Measurements from ENCODE around the gene IFI27. TPM values are rescaled to one million over a fixed set of nuclear protein-coding genes. Genes with fewer than 3 reads are reported as not detected.
A peak's percentile ranks its signal among the peaks of the same experiment; 100 is the strongest.

IFI27 gene
- total and polyA plus RNA-seq, 10 of the 15 experiments (the other 5 are each of a cell fraction or from before 2014, with no cell fraction given) = 1.1 to 45.5 (median 3.3) TPM

DNA sequence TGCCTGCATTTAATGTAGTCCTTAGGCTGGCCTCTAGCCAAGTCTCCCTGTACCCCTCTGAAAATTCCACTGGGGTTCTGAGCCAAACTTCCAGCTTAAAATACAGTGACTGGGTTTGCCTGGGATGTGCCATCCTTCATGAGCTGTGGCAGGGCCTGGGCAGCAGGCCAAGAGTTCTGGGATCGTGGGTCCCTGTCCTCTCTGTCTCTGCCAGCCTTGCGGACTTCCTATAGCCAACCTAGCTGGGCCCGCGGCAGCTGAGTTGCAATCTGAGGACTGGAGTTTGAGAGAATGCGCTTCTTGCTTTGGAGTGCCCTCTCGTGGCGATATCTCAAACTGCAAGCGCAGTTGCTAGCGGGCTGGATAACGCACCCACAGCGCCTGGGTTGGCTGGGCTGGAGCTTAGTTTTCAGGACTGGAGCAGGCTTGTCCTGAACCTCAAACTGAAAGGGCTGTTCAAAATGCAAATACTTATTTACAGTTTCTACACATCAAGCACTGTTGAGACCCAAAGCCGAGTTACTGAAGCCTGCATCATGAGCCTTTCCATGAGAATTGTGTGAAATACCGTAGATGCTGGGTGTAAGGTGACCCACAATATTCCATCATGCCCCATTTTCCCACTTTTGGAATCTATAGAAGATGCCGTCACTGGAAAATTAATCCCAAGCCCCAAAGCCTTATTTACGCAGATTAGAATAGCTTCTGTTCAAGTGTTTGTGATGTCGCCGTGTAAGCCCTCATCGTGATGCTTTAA, 26.2 kb downstream of the IFI27 start:
- ChIA-PET RAD21 (ENCODE audit: unreplicated experiment) (interaction anchor here (0.8 to 3.3 kb wide), 20 partner anchors 9 to 482 kb away, joined by 3 to 82 read pairs (median 6); partner anchors contain the start of gene PPP4R4), POLR2A (no interaction called here), CTCF (interaction anchor here (0.7 to 8.9 kb wide), 58 partner anchors 9 to 485 kb away, joined by 3 to 221 read pairs (median 5); partner anchors contain the start of genes DDX24 and IFI27L1), SMC1A (ENCODE audit: uncharacterized antibody, unreplicated experiment) (interaction anchor here (0.6 to 4.7 kb wide), 25 partner anchors 9 to 483 kb away, joined by 3 to 73 read pairs (median 5); no protein-coding TSS in a partner anchor)
- FAIRE-seq (peak; percentile 98), ATAC-seq (peak; percentile 96), DNase-seq (ENCODE audit: low read depth, low spot score) (no peak)
- H3K4me1 ChIP-seq (ENCODE audit: control insufficient read depth, insufficient read depth, low read length) = no peaks in the 10 kb centered on the region
- H4K20me1 ChIP-seq (ENCODE audit: control insufficient read depth, insufficient read depth) = no peaks in the 10 kb centered on the region
- WGBS (ENCODE audit: insufficient coverage, insufficient replicate concordance, low lambda C conversion rate, missing lambda C conversion rate) = 29% methylated on average over 18 of the region's 18 CpGs
- no peaks in the 10 kb centered on the region for H3K36me3 ChIP-seq (ENCODE audit: control insufficient read depth in 2 of 2, insufficient read depth in 2 of 2, low read length in 1 of 2)
- H3K9ac ChIP-seq (ENCODE audit: control insufficient read depth, insufficient read depth, low read length) = no peak overlapping the region
- H3K27ac ChIP-seq (ENCODE audit: control insufficient read depth, insufficient read depth) = no peak overlapping the region
- intact Hi-C loops (cut with micrococcal nuclease; ENCODE audit: unreplicated experiment) = loop anchor here (1.0 to 10.0 kb wide), 5 partner anchors 44 to 479 kb away; no protein-coding TSS in a partner anchor
- in situ Hi-C loops (cut with MboI) = loop anchor here (5.0 kb wide), 2 partner anchors 99 to 204 kb away; no protein-coding TSS in a partner anchor
- H3K27me3 ChIP-seq (replicated peaks in 1 of 2; ENCODE audit: control insufficient read depth in 2 of 2, insufficient read depth in 2 of 2, low read length in 1 of 2) = no peaks in the 10 kb centered on the region; a peak in 1 of 4 replicates
- H3K79me2 ChIP-seq (ENCODE audit: control insufficient read depth, insufficient read depth, low read length) = no peaks in the 10 kb centered on the region
- BruUV-seq (replicated peaks) = no TSS peak
- no peak overlapping the region for H3K4me3 ChIP-seq
- peak overlapping the region; percentile 51; the same call in 1 of the 2 replicates for H2AFZ ChIP-seq (ENCODE audit: control insufficient read depth, low read depth, low read length)
- H3K4me2 ChIP-seq (ENCODE audit: control insufficient read depth, insufficient read depth) = no peak overlapping the region; the same call in 1 of the 2 replicates
- H3K9me3 ChIP-seq (replicated peaks; ENCODE audit: control insufficient read depth, insufficient read depth, low read length) = no peaks in the 10 kb centered on the region; the same call in 2 of the 3 replicates
- TF ChIP-seq, protein P1, sequence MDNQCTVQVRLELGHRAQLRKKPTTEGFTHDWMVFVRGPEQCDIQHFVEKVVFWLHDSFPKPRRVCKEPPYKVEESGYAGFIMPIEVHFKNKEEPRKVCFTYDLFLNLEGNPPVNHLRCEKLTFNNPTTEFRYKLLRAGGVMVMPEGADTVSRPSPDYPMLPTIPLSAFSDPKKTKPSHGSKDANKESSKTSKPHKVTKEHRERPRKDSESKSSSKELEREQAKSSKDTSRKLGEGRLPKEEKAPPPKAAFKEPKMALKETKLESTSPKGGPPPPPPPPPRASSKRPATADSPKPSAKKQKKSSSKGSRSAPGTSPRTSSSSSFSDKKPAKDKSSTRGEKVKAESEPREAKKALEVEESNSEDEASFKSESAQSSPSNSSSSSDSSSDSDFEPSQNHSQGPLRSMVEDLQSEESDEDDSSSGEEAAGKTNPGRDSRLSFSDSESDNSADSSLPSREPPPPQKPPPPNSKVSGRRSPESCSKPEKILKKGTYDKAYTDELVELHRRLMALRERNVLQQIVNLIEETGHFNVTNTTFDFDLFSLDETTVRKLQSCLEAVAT (IDR thresholded peaks at IDR 0.05) = no peak
- TF ChIP-seq KAT2A (conservative IDR thresholded peaks at IDR 0.05; ENCODE audit: control insufficient read depth, low read depth, low read length) (no peak), POU2F2 (IDR thresholded peaks at IDR 0.05; ENCODE audit: borderline replicate concordance, low read depth, low read length) (no peak), SREBF1 (IDR thresholded peaks at IDR 0.05; ENCODE audit: low read length) (no peak), SMAD1 (IDR thresholded peaks at IDR 0.05; ENCODE audit: low read depth, partially characterized antibody) (no peak), ZNF207 (IDR thresholded peaks at IDR 0.05; ENCODE audit: borderline replicate concordance) (peak; percentile 82), FOXM1 (IDR thresholded peaks at IDR 0.05; ENCODE audit: low read depth, low read length) (no peak), PAX8 (IDR thresholded peaks at IDR 0.05) (no peak), SMC3 (IDR thresholded peaks at IDR 0.05; ENCODE audit: borderline replicate concordance, low read length) (peak; percentile 95), CHD2 (IDR thresholded peaks at IDR 0.05; ENCODE audit: borderline replicate concordance, low read depth, low read length) (0 out of 2 replicates have a peak, but pooled peaks have one; percentile 36), SMAD5 (IDR thresholded peaks at IDR 0.05; ENCODE audit: low read depth) (no peak), SMARCA5 (IDR thresholded peaks at IDR 0.05) (peak; percentile 59; the same call in 1 of the 2 replicates), JUNB (IDR thresholded peaks at IDR 0.05) (no peak), RAD21 (IDR thresholded peaks at IDR 0.05; ENCODE audit: insufficient read depth, low read depth, low read length) (peak; percentile 96), BRCA1 (IDR thresholded peaks at IDR 0.05; ENCODE audit: low read depth, low read length) (no peak), NR2C1 (IDR thresholded peaks at IDR 0.05) (no peak), EP300 (IDR thresholded peaks at IDR 0.05; ENCODE audit: borderline replicate concordance in 1 of 2, control insufficient read depth in 1 of 2, low read depth in 2 of 2, low read length in 2 of 2) (no peak), JUND (IDR thresholded peaks at IDR 0.05; ENCODE audit: low read depth, low read length) (no peak), RFX5 (IDR thresholded peaks at IDR 0.05; ENCODE audit: low read depth, low read length) (0 out of 2 replicates have a peak, but pooled peaks have one; percentile 19), RB1 (IDR thresholded peaks at IDR 0.05; ENCODE audit: borderline replicate concordance) (0 out of 2 replicates have a peak, but pooled peaks have one; percentile 46)
- TF ChIP-seq, protein P2, sequence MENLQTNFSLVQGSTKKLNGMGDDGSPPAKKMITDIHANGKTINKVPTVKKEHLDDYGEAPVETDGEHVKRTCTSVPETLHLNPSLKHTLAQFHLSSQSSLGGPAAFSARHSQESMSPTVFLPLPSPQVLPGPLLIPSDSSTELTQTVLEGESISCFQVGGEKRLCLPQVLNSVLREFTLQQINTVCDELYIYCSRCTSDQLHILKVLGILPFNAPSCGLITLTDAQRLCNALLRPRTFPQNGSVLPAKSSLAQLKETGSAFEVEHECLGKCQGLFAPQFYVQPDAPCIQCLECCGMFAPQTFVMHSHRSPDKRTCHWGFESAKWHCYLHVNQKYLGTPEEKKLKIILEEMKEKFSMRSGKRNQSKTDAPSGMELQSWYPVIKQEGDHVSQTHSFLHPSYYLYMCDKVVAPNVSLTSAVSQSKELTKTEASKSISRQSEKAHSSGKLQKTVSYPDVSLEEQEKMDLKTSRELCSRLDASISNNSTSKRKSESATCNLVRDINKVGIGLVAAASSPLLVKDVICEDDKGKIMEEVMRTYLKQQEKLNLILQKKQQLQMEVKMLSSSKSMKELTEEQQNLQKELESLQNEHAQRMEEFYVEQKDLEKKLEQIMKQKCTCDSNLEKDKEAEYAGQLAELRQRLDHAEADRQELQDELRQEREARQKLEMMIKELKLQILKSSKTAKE (IDR thresholded peaks at IDR 0.05; ENCODE audit: low read depth, poor library complexity, severe bottlenecking) = no peak
